Measurements from ENCODE around the gene GIGYF2. TPM values are rescaled to one million over a fixed set of nuclear protein-coding genes. Genes with fewer than 3 reads are reported as not detected.
"Not testable (repeated sequence)": the region's sequence is repeated elsewhere in the genome, so short reads cannot be mapped to it uniquely, and the experiment has no call there.

The GIGYF2 gene
- 55.6 TPM for total RNA-seq

GRCh38 chr2:232697059-232697806 lies at the start of gene GIGYF2:
Gene GIGYF2 (plus strand): TSS chr2:232697331. CDS start chr2:232735198, 37,867 bp downstream.
- DNase-seq (ENCODE audit: low spot score), result peak; percentile 96

GRCh38 chr2:232649033-232649432 lies 48.1 kb upstream of the GIGYF2 start:
- DNase-seq (ENCODE audit: low spot score), result no peak

GRCh38 chr2:232652505-232652851 lies 44.7 kb upstream of the GIGYF2 start:
- no peak for DNase-seq (ENCODE audit: low spot score)

GRCh38 chr2:232653441-232653840 lies 43.7 kb upstream of the GIGYF2 start:
- DNase-seq (ENCODE audit: low spot score), result no peak

GRCh38 chr2:232655392-232655791 lies 41.7 kb upstream of the GIGYF2 start:
- DNase-seq (ENCODE audit: low spot score), result no peak

GRCh38 chr2:232658217-232658785 lies 38.8 kb upstream of the GIGYF2 start:
- DNase-seq (ENCODE audit: low spot score), result no peak

GRCh38 chr2:232659359-232659758 lies 37.8 kb upstream of the GIGYF2 start:
- DNase-seq (ENCODE audit: low spot score), result no peak

- DNase-seq (ENCODE audit: low spot score), result no peak
Observed at GRCh38 chr2:232662486-232663260, 34.5 kb upstream of the GIGYF2 start.

GRCh38 chr2:232666051-232666805 lies 30.9 kb upstream of the GIGYF2 start:
- DNase-seq (ENCODE audit: low spot score), result no peak

- DNase-seq (ENCODE audit: low spot score), result no peak
Observed at GRCh38 chr2:232667989-232668583, 29.0 kb upstream of the GIGYF2 start.

GRCh38 chr2:232668805-232669444 lies 28.2 kb upstream of the GIGYF2 start:
- DNase-seq (ENCODE audit: low spot score), result no peak

GRCh38 chr2:232672588-232672987 lies 24.5 kb upstream of the GIGYF2 start:
- no peak for DNase-seq (ENCODE audit: low spot score)

GRCh38 chr2:232674491-232674890 lies 22.6 kb upstream of the GIGYF2 start:
- DNase-seq (ENCODE audit: low spot score), result no peak

GRCh38 chr2:232675381-232675780 lies 21.8 kb upstream of the GIGYF2 start:
- no peak for DNase-seq (ENCODE audit: low spot score)

- DNase-seq (ENCODE audit: low spot score), result no peak
Observed at GRCh38 chr2:232680006-232680405, 17.1 kb upstream of the GIGYF2 start.

- DNase-seq (ENCODE audit: low spot score), result no peak
Observed at GRCh38 chr2:232681527-232681926, 15.6 kb upstream of the GIGYF2 start.

- no peak for DNase-seq (ENCODE audit: low spot score)
Observed at GRCh38 chr2:232683368-232683767, 13.8 kb upstream of the GIGYF2 start.

GRCh38 chr2:232685391-232685790 lies 11.7 kb upstream of the GIGYF2 start:
- not testable (repeated sequence) for DNase-seq (ENCODE audit: low spot score)

- DNase-seq (ENCODE audit: low spot score), result no peak
Observed at GRCh38 chr2:232687382-232688160, 9.6 kb upstream of the GIGYF2 start.

- DNase-seq (ENCODE audit: low spot score), result no peak
Observed at GRCh38 chr2:232688201-232688600, 8.9 kb upstream of the GIGYF2 start.

Measured in mucosa of gallbladder (tissue), 1 donor.